Peyer's patch (tissue), 4 donors: ENCODE results near the gene MACROD2.

ENCODE experiments used
- POLR2A ChIP-seq, 2 donors: fragments of 450-650 bp; IDR thresholded peaks; one replicate each; pipeline ENCODE4 v1.5.1; 2017; ENCODE audit warnings: antibody characterized with exemption in 2 of 2, mild to moderate bottlenecking in 2 of 2, moderate library complexity in 2 of 2
- TF ChIP-seq, protein P1 (sequence below), 6 experiments: fragments of 450-650 bp in 4 of 6; fragments of 200-600 bp in 2 of 6; sonication (generic) in 1 of 6; IDR thresholded peaks; one replicate each; pipeline ENCODE4 v1.5.1; 2017 to 2019; ENCODE audit warnings: antibody characterized with exemption in 6 of 6, mild to moderate bottlenecking in 3 of 6, moderate library complexity in 1 of 6

DNA sequence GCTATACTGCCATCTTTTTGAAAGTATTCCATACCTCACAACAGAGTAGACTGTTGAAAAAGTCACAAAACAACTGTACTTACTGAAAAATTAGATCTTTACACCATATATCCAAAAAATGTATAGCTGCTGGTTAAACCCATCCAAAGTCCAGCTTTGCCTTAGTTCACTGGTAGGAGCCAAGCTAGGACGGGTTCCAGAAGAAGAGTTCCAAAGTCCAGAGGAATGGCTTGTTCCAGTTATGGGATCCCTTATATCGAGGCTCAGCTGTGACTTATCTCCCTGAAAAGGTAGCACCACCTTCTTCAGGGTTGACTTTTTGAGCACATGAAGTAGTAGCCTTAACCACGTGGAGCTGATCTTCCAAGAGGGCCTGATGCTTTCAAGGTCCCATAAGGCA, 578.4 kb downstream of the MACROD2 start:
- TF ChIP-seq, protein P1, sequence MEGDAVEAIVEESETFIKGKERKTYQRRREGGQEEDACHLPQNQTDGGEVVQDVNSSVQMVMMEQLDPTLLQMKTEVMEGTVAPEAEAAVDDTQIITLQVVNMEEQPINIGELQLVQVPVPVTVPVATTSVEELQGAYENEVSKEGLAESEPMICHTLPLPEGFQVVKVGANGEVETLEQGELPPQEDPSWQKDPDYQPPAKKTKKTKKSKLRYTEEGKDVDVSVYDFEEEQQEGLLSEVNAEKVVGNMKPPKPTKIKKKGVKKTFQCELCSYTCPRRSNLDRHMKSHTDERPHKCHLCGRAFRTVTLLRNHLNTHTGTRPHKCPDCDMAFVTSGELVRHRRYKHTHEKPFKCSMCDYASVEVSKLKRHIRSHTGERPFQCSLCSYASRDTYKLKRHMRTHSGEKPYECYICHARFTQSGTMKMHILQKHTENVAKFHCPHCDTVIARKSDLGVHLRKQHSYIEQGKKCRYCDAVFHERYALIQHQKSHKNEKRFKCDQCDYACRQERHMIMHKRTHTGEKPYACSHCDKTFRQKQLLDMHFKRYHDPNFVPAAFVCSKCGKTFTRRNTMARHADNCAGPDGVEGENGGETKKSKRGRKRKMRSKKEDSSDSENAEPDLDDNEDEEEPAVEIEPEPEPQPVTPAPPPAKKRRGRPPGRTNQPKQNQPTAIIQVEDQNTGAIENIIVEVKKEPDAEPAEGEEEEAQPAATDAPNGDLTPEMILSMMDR (IDR thresholded peaks at IDR 0.05), result no peak
- no peak for TF ChIP-seq POLR2A (IDR thresholded peaks at IDR 0.05)
